ENCODE measurements around the gene CYP4A11. TPM values are rescaled to one million over a fixed set of nuclear protein-coding genes. Genes with fewer than 3 reads are reported as not detected.
"Not testable (repeated sequence)": the region's sequence is repeated elsewhere in the genome, so short reads cannot be mapped to it uniquely, and the experiment has no call there.

The CYP4A11 gene
- total RNA-seq, 2 experiments from 2014 or later, result not detected

DNA sequence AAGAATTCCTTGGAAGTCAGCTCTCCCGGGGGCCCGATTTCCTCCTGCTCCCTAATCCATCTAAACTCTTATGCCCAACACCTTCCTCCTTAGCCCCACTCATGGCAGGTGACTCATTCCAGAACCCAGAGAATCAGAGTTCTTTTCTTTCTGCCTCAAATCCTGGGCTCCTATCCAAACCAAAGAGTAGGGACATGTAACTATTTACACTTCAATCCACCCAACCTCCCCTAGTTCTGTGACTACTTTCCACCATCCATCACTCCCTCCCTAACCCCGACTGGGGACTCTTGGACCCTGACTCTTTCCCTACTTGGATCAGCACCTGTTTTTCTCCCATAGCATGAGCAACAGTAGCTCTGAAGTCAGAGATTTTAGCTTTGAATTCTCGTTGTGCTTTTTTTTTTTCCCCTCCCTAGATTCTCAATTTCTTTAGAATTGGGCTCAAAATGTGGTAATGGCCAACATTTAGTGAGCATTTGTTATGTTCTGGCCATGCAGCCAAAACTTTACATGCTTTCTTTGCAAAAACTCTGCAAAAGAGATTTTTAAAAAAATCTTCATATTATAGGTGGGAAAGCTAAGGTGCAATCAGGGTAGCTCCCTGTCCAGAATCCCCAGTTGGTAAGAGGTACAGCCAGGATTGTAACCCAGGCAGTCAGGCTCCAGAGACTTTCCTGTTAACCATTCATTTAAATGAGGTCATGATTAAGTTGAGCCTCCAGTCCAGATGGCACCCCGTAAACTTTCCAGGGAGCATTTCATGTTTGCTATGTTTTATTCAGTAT, 7.5 kb upstream of the CYP4A11 start:
- Mint-ChIP-seq H3K9me3 (ENCODE audit: low read depth) (no peaks in the 10 kb centered on the region), H3K36me3 (ENCODE audit: low read depth) (no peaks in the 10 kb centered on the region), H3K27me3 (peaks cover 14% of the 10 kb centered on the region), H3K4me3 (no peak overlapping the region), H3K27ac (no peak overlapping the region), H3K4me1 (no peaks in the 10 kb centered on the region)
- ATAC-seq (no peak), DNase-seq (no peak)
- CTCF ChIA-PET, result no interaction called here
- intact Hi-C loops (cut with DNase I, micrococcal nuclease), result no loop called here
- POLR2A ChIA-PET, result no interaction called here

DNA sequence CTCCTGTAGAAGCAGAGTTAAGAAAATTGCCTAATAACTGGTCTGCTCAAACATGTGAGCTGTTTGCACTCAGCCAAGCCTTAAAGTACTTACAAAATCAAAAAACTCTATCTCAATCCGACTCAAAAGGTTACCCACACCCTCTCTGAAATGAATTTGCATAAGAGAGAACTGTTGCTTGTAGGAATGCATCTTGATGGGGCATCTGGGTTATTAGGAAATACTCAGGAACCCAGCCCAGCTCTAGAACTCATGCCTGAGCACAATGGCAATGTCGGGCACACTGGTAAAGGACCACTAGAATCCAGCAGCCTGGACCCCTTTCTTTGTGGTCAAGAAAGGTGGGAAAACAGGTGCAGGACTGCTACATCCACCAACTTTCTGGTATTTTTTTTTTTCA, 6.4 kb upstream of the CYP4A11 start:
- H3K9me3 Mint-ChIP-seq (ENCODE audit: low read depth); CTCF ChIA-PET; DNase-seq; POLR2A ChIA-PET; H3K4me1 Mint-ChIP-seq; H3K27ac Mint-ChIP-seq; H3K36me3 Mint-ChIP-seq (ENCODE audit: low read depth); H3K4me3 Mint-ChIP-seq; intact Hi-C loops (cut with DNase I, micrococcal nuclease); ATAC-seq: not testable (repeated sequence)
- H3K27me3 Mint-ChIP-seq, result peaks cover 16% of the 10 kb centered on the region

DNA sequence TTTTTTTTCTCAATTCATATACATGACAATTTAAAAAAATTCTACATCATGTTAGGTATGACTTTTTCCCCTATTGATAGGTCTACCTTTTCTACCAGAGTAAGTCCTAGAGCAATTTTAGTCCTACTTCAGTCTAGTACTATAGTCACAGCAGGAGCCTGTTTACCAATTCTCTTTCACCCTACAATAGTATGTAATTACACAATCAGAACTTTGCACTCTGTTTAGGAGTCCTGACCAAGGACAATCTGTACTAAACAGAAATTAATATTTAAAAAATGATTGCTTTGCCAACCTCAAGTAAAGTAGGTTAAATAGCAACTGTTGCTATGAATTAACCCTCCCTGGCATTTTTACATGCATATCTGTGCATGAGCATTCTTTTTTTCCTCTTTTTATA, 810 bp upstream of the CYP4A11 start:
- ChIA-PET POLR2A (interaction anchor here (0.6 kb wide), 1 partner anchor 102 kb away, joined by 4 read pairs; no protein-coding TSS in a partner anchor), CTCF (no interaction called here)
- Mint-ChIP-seq H3K27ac (no peak overlapping the region), H3K27me3 (peaks cover 14% of the 10 kb centered on the region), H3K36me3 (ENCODE audit: low read depth) (no peaks in the 10 kb centered on the region), H3K9me3 (ENCODE audit: low read depth) (no peaks in the 10 kb centered on the region), H3K4me3 (no peak overlapping the region), H3K4me1 (no peaks in the 10 kb centered on the region)
- ATAC-seq, result no peak
- intact Hi-C loops (cut with DNase I, micrococcal nuclease), result no loop called here
- no peak for DNase-seq

DNA sequence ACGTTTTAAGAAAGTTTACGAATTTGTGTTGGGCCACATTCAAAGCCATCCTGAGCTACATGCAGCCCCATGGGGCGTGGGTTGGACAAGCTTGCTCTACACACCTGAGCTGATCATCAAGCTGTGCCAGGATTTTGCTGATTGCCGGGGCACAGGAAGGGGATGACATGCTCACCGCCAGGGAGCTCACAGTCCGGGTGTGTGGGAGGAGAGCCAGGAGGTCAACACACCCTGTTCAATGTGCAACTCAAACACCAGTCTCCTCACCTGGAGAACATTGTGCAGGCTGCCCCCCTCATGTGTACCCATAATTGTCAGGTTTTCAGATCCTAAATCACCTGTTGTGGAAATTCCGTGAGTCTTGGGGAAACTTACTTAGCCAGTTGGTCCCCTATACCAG, 969 bp downstream of the CYP4A11 start:
- POLR2A ChIA-PET, result interaction anchor here (0.6 kb wide), 1 partner anchor 20 kb away, joined by 3 read pairs; no protein-coding TSS in a partner anchor
- H3K36me3 Mint-ChIP-seq (ENCODE audit: low read depth), result no peaks in the 10 kb centered on the region
- ATAC-seq, result no peak

DNA sequence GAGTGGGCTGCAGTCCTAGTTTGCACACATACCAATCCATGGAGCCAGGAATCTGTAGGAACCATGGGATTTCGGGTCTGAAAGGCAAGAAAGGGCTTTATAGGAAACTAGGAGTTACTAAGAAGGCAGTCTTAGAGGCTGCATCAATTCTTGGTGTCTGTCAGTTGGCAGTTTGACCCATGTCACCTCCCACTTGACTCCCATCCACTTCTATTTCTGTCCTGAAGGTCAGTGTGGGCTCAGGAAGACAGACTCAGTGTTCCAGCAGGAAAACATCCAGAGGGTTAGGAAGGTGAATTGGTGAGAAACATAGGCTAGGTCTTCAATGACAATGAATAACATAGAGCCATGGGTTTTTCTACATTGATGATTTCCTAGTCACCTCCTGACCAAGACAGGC, 4.0 kb downstream of the CYP4A11 start:
- ATAC-seq (no peak), DNase-seq (no peak)
- H3K9me3 Mint-ChIP-seq (ENCODE audit: low read depth), result no peaks in the 10 kb centered on the region
- H3K27ac Mint-ChIP-seq, result no peak overlapping the region
- ChIA-PET CTCF (no interaction called here), POLR2A (no interaction called here)
- intact Hi-C loops (cut with DNase I, micrococcal nuclease), result no loop called here
- H3K4me1 Mint-ChIP-seq, result no peaks in the 10 kb centered on the region
- no peak overlapping the region for H3K4me3 Mint-ChIP-seq
- H3K36me3 Mint-ChIP-seq (ENCODE audit: low read depth), result no peaks in the 10 kb centered on the region
- H3K27me3 Mint-ChIP-seq, result peaks cover 4% of the 10 kb centered on the region

More for the DNA sequence above, 969 bp downstream of the CYP4A11 start:
- CTCF ChIA-PET, result no interaction called here
- Mint-ChIP-seq H3K27me3 (peaks cover 9% of the 10 kb centered on the region), H3K4me1 (no peaks in the 10 kb centered on the region), H3K9me3 (ENCODE audit: low read depth) (no peaks in the 10 kb centered on the region), H3K4me3 (no peak overlapping the region), H3K27ac (no peak overlapping the region)
- DNase-seq, result no peak
- intact Hi-C loops (cut with DNase I, micrococcal nuclease), result loop anchor here in 1 of 2 experiments (2.0 kb wide), 1 partner anchor 198 kb away; no protein-coding TSS in a partner anchor

DNA sequence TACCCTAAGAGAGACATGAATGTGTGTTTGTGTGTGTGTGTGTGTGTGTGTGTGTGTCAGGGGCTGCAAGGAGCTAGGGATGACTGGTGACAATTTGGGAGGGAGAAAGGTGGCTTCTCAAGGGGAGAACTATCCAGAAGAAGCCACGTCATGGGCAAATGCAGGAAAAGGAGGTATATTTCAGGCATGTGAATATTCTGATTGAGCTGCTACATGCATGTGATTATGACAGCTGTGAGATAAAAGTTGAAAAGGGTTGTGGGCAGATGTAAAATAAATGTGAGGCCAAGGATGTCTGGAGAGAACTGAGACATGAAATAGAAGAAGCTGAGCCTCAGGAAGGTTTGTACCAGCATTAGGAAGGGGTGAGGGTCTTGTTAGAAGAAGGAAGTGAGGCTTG, 4.5 kb downstream of the CYP4A11 start:
- Mint-ChIP-seq H3K27ac (no peak overlapping the region), H3K9me3 (ENCODE audit: low read depth) (no peaks in the 10 kb centered on the region), H3K27me3 (peaks cover 4% of the 10 kb centered on the region), H3K4me3 (no peak overlapping the region), H3K4me1 (no peaks in the 10 kb centered on the region), H3K36me3 (ENCODE audit: low read depth) (no peaks in the 10 kb centered on the region)
- DNase-seq, result no peak
- intact Hi-C loops (cut with DNase I, micrococcal nuclease), result no loop called here
- POLR2A ChIA-PET, result no interaction called here
- ATAC-seq, result no peak
- CTCF ChIA-PET, result no interaction called here

DNA sequence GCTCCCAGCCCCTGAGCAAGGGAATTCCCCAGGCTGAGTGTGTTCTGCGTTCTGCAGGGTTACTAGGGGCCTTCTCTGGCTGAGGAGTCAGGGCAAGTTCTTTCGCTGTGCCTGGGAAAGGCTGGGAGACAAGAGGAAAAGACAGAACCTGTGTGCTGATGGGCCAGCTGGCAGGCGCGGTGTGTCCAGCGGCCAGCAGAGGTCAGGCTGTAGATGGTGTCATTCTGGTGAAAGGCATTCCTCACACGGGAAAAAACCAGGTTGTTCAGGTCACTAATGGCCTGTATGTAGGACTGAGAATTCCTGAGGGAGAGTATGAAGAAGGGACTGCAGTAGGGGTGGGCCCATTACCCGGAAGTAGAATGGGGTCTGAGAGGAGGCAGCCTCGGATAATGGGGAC, 6.4 kb downstream of the CYP4A11 start:
- H3K27ac Mint-ChIP-seq; H3K4me1 Mint-ChIP-seq; H3K4me3 Mint-ChIP-seq; POLR2A ChIA-PET; H3K27me3 Mint-ChIP-seq; ATAC-seq; DNase-seq; H3K36me3 Mint-ChIP-seq (ENCODE audit: low read depth); intact Hi-C loops (cut with DNase I, micrococcal nuclease); H3K9me3 Mint-ChIP-seq (ENCODE audit: low read depth): not testable (repeated sequence)
- CTCF ChIA-PET, result interaction anchor here (0.6 kb wide), 1 partner anchor 248 kb away, joined by 3 read pairs; no protein-coding TSS in a partner anchor

DNA sequence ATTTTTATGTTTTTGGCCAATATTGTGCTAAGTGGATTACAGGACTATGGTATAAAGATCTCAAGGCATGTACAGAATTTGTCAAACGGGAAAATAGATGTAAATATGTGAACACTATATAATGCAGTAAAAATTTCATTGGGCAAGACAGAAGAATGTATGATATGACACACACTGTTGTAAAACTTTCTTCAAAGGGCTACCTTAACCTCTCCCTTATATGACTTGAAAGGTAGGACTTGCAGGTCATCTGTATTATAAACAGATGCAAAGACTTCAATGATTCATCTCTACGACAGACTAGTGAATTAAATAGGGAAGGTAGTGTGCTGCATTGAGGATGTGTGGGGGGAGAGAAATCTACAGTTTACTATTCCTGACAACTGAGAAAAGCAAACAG, 9.3 kb downstream of the CYP4A11 start:
- ATAC-seq; H3K9me3 Mint-ChIP-seq (ENCODE audit: low read depth); intact Hi-C loops (cut with DNase I, micrococcal nuclease); H3K4me3 Mint-ChIP-seq; DNase-seq; H3K36me3 Mint-ChIP-seq (ENCODE audit: low read depth); H3K4me1 Mint-ChIP-seq; POLR2A ChIA-PET; CTCF ChIA-PET; H3K27ac Mint-ChIP-seq: not testable (repeated sequence)
- peaks cover 11% of the 10 kb centered on the region for H3K27me3 Mint-ChIP-seq

DNA sequence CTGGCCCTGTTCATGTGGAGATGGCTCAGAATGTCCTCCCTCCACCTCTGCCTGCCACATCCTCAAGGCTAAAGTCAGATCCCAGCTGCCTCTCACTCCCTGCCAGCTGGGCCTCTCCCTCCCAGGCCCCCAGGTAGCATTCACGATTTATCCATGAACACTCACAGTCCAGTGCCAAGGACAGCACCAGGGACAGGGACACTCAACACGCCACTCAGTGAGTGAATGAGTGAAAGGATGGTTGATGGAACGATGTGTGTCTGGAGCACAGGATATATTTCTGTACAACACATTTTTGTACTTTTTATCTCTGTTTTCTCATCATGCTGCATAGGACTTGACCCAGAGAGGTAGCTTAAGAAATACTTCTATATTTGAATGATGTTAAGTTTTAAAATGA, 10.1 kb downstream of the CYP4A11 start:
- Mint-ChIP-seq H3K27me3 (peaks cover 18% of the 10 kb centered on the region), H3K9me3 (ENCODE audit: low read depth) (no peaks in the 10 kb centered on the region), H3K4me1 (no peaks in the 10 kb centered on the region), H3K36me3 (ENCODE audit: low read depth) (no peaks in the 10 kb centered on the region), H3K4me3 (no peak overlapping the region), H3K27ac (no peak overlapping the region)
- intact Hi-C loops (cut with DNase I, micrococcal nuclease), result no loop called here
- ATAC-seq (no peak), DNase-seq (no peak)
- CTCF ChIA-PET, result no interaction called here
- POLR2A ChIA-PET, result no interaction called here

DNA sequence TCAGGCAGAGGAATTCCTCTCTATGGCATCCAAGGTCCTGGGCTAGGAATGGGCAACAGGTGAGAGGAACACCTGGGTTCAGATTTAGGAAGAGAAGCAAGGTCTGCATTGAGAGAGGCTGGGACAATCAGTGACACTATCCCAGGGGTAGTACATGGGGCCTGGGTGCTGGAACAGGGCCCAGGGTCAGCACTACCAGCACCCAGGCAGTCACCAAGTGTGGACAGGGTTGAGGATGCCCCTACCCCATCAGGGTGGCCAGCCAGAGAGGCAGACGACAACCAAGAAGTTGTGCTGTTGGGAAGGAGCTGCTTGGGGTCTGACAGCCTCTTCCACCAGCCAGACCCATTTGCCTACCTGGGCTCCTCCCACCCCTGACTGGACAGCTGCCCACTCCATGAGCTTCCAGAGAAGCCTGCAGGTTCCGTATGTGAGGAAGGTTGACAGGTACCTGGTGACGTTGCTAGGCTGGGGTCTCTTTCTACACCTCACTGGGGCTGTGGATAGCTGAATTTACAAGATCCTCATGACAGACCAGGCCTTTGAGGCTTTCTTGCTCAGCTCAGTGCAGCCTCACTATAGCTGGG, 13.9 kb downstream of the CYP4A11 start:
- DNase-seq, result no peak
- H3K4me1 Mint-ChIP-seq, result no peaks in the 10 kb centered on the region
- H3K9me3 Mint-ChIP-seq (ENCODE audit: low read depth), result peaks cover 2% of the 10 kb centered on the region
- peaks cover 40% of the 10 kb centered on the region for H3K27me3 Mint-ChIP-seq
- H3K36me3 Mint-ChIP-seq (ENCODE audit: low read depth), result no peaks in the 10 kb centered on the region
- no peak for ATAC-seq
- ChIA-PET POLR2A (no interaction called here), CTCF (no interaction called here)
- no peak overlapping the region for H3K27ac Mint-ChIP-seq
- intact Hi-C loops (cut with DNase I, micrococcal nuclease), result no loop called here
- H3K4me3 Mint-ChIP-seq, result no peak overlapping the region

DNA sequence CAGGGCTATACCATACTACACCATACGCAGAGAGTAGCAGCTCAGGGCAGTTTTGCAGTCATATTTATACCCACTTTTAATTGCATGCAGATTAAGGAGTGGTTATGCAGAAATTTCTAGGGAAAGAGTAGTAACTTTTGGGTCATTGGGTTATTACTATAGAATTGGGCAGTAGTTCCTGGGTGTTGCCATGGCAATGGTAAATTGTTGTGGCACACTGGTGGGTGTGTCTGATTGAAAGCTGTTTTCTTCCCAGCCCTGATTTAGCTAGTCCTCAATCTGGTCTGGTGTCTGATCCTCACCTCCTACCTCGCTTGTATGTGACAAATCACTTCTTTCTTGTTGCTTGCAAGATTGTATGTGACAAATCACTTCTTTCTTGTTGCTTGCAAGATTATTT, 30.5 kb downstream of the CYP4A11 start:
- no peak overlapping the region for H3K27ac Mint-ChIP-seq
- peaks cover 5% of the 10 kb centered on the region for H3K27me3 Mint-ChIP-seq
- no peak overlapping the region for H3K4me3 Mint-ChIP-seq
- ChIA-PET CTCF (no interaction called here), POLR2A (no interaction called here)
- peaks cover 15% of the 10 kb centered on the region for H3K9me3 Mint-ChIP-seq (ENCODE audit: low read depth)
- no peaks in the 10 kb centered on the region for H3K36me3 Mint-ChIP-seq (ENCODE audit: low read depth)
- no peaks in the 10 kb centered on the region for H3K4me1 Mint-ChIP-seq
- DNase-seq (no peak), ATAC-seq (no peak)
- intact Hi-C loops (cut with DNase I, micrococcal nuclease), result no loop called here

DNA sequence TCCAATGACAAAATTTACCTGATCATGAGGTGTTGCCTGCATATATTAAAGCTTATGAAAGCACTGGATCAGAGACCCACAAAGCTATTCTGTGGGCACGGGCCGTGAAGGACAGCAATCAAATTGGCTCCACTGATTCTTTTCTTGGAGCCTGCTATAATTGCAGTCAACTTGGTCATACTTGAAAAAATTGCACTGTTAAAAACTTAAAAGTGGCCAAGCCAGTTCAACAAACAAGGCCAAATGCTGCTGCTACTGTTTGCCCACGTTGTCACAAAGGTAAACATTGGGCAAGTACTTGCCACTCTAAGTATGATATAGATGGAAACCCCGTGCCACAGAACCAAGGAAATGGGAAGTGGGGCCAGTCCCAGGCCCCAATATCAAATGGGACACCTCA, 37.8 kb downstream of the CYP4A11 start:
- H3K4me1 Mint-ChIP-seq, result no peaks in the 10 kb centered on the region
- POLR2A ChIA-PET, result no interaction called here

More for the DNA sequence above, 37.8 kb downstream of the CYP4A11 start:
- Mint-ChIP-seq H3K9me3 (ENCODE audit: low read depth) (peaks cover 21% of the 10 kb centered on the region), H3K4me3 (no peak overlapping the region), H3K27ac (no peak overlapping the region), H3K27me3 (peaks cover 15% of the 10 kb centered on the region), H3K36me3 (ENCODE audit: low read depth) (no peaks in the 10 kb centered on the region)
- intact Hi-C loops (cut with DNase I, micrococcal nuclease), result no loop called here
- DNase-seq (no peak), ATAC-seq (no peak)
- CTCF ChIA-PET, result no interaction called here

All from activated CD4-positive, alpha-beta T cell treated with anti-CD3 and anti-CD28 coated beads for 36 hours (primary cell).